Subcutaneous adipose tissue (tissue), 4 donors: ENCODE results near the gene SENP3. TPM values are rescaled to one million over a fixed set of nuclear protein-coding genes. Genes with fewer than 3 reads are reported as not detected.

Experiments
- CTCF ChIP-seq: fragments of 450-650 bp; IDR thresholded peaks from one replicate; pipeline ENCODE4 v1.5.1; 2016; ENCODE audit warnings: low read depth, mild to moderate bottlenecking, control low read depth, antibody characterized with exemption, moderate library complexity
- total RNA-seq, 4 donors: library from RNA; depleted of rRNA; stranded (reverse); fragments of >200 nt; gene quantifications; one replicate each; pipeline ENCODE4 v1.1.0, GENCODE V29; 2016

The SENP3 gene
- total RNA-seq, 4 donors from 2014 or later: 41.6 to 64.7 (median 56.8) TPM

- TF ChIP-seq CTCF: no peak
Observed at GRCh38 chr17:7592422-7593021, 30.8 kb downstream of the SENP3 start.

GRCh38 chr17:7593296-7593695 is 31.6 kb downstream of the SENP3 start:
- TF ChIP-seq CTCF: no peak

- no peak for TF ChIP-seq CTCF
Observed at GRCh38 chr17:7606280-7606679, 44.6 kb downstream of the SENP3 start.

GRCh38 chr17:7610641-7611040 is 48.9 kb downstream of the SENP3 start:
- TF ChIP-seq CTCF: no peak

- no peak for TF ChIP-seq CTCF
Observed at GRCh38 chr17:7611635-7612293, 50.0 kb downstream of the SENP3 start.

GRCh38 chr17:7612294-7612640 is 50.5 kb downstream of the SENP3 start:
- no peak for TF ChIP-seq CTCF

- TF ChIP-seq CTCF: no peak
Observed at GRCh38 chr17:7613769-7614424, 52.2 kb downstream of the SENP3 start.
